ENCODE results near the gene STK17A. TPM values are rescaled to one million over a fixed set of nuclear protein-coding genes. Genes with fewer than 3 reads are reported as not detected.

The STK17A gene
- total RNA-seq, 4 donors from 2014 or later: 16.0 to 18.5 (median 17.8) TPM

- no peak for TF ChIP-seq CTCF (IDR thresholded peaks at IDR 0.05; ENCODE audit: low read depth)
Measured at GRCh38 chr7:43538404-43538771, 44.5 kb upstream of the STK17A start.

GRCh38 chr7:43540471-43540870 lies 42.4 kb upstream of the STK17A start:
- no peak for TF ChIP-seq CTCF (IDR thresholded peaks at IDR 0.05; ENCODE audit: low read depth)

- TF ChIP-seq CTCF (IDR thresholded peaks at IDR 0.05; ENCODE audit: low read depth): no peak
Measured at GRCh38 chr7:43542716-43543115, 40.2 kb upstream of the STK17A start.

- no peak for TF ChIP-seq CTCF (IDR thresholded peaks at IDR 0.05; ENCODE audit: low read depth)
Measured at GRCh38 chr7:43546231-43546630, 36.7 kb upstream of the STK17A start.

GRCh38 chr7:43550427-43550826 lies 32.5 kb upstream of the STK17A start:
- TF ChIP-seq CTCF (IDR thresholded peaks at IDR 0.05; ENCODE audit: low read depth): no peak

GRCh38 chr7:43552122-43552521 lies 30.8 kb upstream of the STK17A start:
- no peak for TF ChIP-seq CTCF (IDR thresholded peaks at IDR 0.05; ENCODE audit: low read depth)

GRCh38 chr7:43553999-43554398 lies 28.9 kb upstream of the STK17A start:
- no peak for TF ChIP-seq CTCF (IDR thresholded peaks at IDR 0.05; ENCODE audit: low read depth)
